ENCODE measurements around the gene LNX2.

Gene LNX2

GRCh38 chr13:27620377-27621115, at the start of gene LNX2:
Gene LNX2 (minus strand): TSS chr13:27620529. CDS start chr13:27581703, 38,826 bp downstream.
- TF ChIP-seq, protein P1, sequence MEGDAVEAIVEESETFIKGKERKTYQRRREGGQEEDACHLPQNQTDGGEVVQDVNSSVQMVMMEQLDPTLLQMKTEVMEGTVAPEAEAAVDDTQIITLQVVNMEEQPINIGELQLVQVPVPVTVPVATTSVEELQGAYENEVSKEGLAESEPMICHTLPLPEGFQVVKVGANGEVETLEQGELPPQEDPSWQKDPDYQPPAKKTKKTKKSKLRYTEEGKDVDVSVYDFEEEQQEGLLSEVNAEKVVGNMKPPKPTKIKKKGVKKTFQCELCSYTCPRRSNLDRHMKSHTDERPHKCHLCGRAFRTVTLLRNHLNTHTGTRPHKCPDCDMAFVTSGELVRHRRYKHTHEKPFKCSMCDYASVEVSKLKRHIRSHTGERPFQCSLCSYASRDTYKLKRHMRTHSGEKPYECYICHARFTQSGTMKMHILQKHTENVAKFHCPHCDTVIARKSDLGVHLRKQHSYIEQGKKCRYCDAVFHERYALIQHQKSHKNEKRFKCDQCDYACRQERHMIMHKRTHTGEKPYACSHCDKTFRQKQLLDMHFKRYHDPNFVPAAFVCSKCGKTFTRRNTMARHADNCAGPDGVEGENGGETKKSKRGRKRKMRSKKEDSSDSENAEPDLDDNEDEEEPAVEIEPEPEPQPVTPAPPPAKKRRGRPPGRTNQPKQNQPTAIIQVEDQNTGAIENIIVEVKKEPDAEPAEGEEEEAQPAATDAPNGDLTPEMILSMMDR (IDR thresholded peaks at IDR 0.05), result no peak; the same call in 1 of the 2 replicates

GRCh38 chr13:27667946-27668345, 47.6 kb upstream of the LNX2 start:
- TF ChIP-seq, protein P1 (IDR thresholded peaks at IDR 0.05), result no peak

DNA sequence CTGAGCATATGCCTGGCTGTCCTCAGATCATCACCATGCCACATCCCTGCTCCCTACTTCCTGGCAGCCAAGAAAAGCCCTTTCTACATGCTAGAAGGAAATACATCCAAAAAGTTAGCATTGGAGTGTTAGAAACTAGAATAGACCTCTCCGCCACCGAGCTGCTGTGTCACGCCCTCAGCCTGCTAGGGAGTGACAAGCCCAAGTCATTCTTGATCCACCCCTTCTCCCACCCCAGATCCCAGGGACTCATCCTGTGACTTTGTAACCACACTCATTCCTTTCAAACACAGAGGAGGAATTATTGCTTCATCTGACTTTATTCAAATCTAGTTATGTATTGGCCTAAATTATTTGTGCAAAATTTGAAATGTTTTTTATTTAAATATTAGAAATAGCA, 46.6 kb upstream of the LNX2 start:
- TF ChIP-seq, protein P1 (IDR thresholded peaks at IDR 0.05), result no peak

- TF ChIP-seq, protein P1 (IDR thresholded peaks at IDR 0.05), result no peak
Observed at GRCh38 chr13:27665761-27666160, 45.4 kb upstream of the LNX2 start.

- TF ChIP-seq, protein P1 (IDR thresholded peaks at IDR 0.05), result peak; percentile 22; the same call in 1 of the 2 replicates
Observed at GRCh38 chr13:27665333-27665732, 45.0 kb upstream of the LNX2 start.

DNA sequence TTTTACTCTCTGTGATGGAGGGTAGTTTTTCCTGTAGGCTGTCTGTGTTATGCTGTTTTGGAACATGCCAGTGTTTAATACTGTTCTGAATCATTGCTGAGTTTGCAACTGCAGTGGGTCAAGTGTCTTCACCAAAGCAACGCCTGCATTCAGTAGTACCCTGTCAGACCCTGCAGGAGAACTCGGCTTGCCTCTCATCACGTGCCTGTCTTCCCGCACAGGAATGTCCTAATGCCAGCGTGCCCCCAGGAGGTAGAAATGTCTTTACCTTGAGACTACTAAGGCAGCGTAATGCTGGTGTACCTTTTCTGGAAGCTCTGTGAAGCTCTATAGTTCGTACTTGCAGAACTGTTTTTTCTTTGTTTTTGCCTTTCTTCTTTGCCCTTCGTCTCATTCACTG, 43.6 kb upstream of the LNX2 start:
- TF ChIP-seq, protein P1 (IDR thresholded peaks at IDR 0.05), result no peak

DNA sequence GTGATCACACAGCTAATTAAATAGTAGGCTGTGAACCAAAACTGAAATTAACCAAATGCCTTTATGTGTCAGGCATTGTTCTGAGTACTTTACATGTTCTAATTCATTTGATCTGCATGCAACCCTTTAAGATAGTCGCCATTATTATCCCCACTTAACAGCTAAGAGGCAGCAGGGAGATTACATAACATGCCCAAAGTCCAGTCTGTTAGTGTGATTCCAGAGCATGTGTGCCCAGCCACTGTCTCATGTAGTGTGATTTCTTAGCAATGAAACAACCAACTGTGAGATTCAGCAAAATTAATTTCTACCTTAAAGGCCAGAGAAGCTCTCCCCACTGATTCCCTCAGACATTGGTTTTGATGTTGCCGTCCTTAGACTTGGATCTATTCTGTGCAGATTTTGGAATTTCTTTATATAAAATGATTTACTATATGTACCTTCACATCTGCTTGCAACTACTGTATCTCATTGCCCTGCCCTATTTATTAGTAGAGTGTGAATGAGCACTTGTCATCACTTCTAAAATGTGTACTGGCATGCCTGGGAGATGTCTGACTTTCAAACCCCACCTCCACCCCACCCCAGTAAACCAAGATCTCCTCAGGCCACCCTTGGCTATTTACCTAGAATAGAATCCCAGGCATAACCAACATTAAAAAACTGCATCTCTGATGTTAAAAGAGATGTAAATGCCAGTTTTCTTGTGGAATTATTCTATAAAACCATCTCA, 42.6 kb upstream of the LNX2 start:
- TF ChIP-seq, protein P1 (IDR thresholded peaks at IDR 0.05), result no peak
